HCT116 (cell line): ENCODE data around the gene KLK6. TPM values are rescaled to one million over a fixed set of nuclear protein-coding genes. Genes with fewer than 3 reads are reported as not detected.

Source experiments
- ATAC-seq: fragments of 200-7000 bp; cut with Tn5 transposase; 2 replicates; pipeline ENCODE4 v1.9.1; 2020; ENCODE audit warnings: mild to moderate bottlenecking, moderate library complexity
- BruUV-seq: library from RNA; stranded (reverse); fragments of 400-500 nt; replicated peaks from 2 replicates; lab custom pipeline; 2021; lab: Mats Ljungman, UMichigan
- CTCF ChIA-PET: fragments of 300-600 bp; sonication (Branson Sonifier 250); formaldehyde crosslinking; loops from one replicate; lab custom pipeline; 2021; ENCODE audit warnings: antibody characterized with exemption; lab: Charles Lee
- POLR2A ChIA-PET: fragments of 300-600, 350-600 bp; sonication (Branson Sonifier 250); formaldehyde crosslinking; loops from one replicate; lab custom pipeline; 2021; ENCODE audit warnings: antibody characterized with exemption; lab: Charles Lee
- RAD21 ChIA-PET, 2 experiments: fragments of 300-600 bp; sonication (Branson Sonifier 250); formaldehyde crosslinking; loops; one replicate each; lab custom pipeline; 2023; ENCODE audit warnings: low total read pairs in 2 of 2; ENCODE audit not compliant: uncharacterized antibody in 2 of 2, unreplicated experiment in 2 of 2, low non-redundant PET in 1 of 2; lab: Charles Lee
- DNase-seq: peaks from one replicate; pipeline ENCODE4 v3.0.0-alpha.2; 2010; ENCODE audit warnings: low read depth, low spot score
- H2AFZ ChIP-seq: fragments of 200-600 bp; shearing (Covaris generic), sonication (generic); 2 replicates; pipeline ENCODE4 v1.6.1; 2017; ENCODE audit warnings: low read depth, mixed run types, mixed read lengths, antibody characterized with exemption, low read length; ENCODE audit not compliant: poor library complexity, severe bottlenecking
- H3K27ac ChIP-seq: 2 replicates; pipeline ENCODE4 v1.5.1; 2012; ENCODE audit warnings: low read depth, low read length
- H3K27me3 ChIP-seq: fragments of 200-600 bp; sonication (generic); 2 replicates; pipeline ENCODE4 v1.6.1; 2016; ENCODE audit warnings: mixed run types, low read length, mixed read lengths; ENCODE audit not compliant: insufficient read depth
- H3K36me3 ChIP-seq, 2 experiments: fragments of 200-500 bp in 1 of 2; fragments of 200-600 bp in 1 of 2; sonication (Bioruptor generic) in 1 of 2; sonication (generic) in 1 of 2; 2 replicates each; pipeline versions ENCODE4 v1.5.1 to v1.6.1; 2014 to 2016; ENCODE audit warnings: low read length in 2 of 2, inconsistent platforms in 1 of 2, mixed read lengths in 1 of 2, mixed run types in 1 of 2; ENCODE audit not compliant: insufficient read depth in 2 of 2, control insufficient read depth in 1 of 2
- H3K4me1 ChIP-seq, 2 experiments: fragments of 200-600 bp in 1 of 2; sonication (generic) in 1 of 2; 2 replicates each; pipeline versions ENCODE4 v1.5.1 to v1.6.1; 2012 to 2017; ENCODE audit warnings: low read length in 2 of 2, inconsistent platforms in 1 of 2, mild to moderate bottlenecking in 1 of 2, mixed read lengths in 1 of 2, mixed run types in 1 of 2, moderate library complexity in 1 of 2; ENCODE audit not compliant: insufficient read depth in 2 of 2, control insufficient read depth in 1 of 2
- H3K4me2 ChIP-seq: fragments of 200-600 bp; sonication (generic); 2 replicates; pipeline ENCODE4 v1.6.1; 2017; ENCODE audit warnings: mixed run types, low read length, mixed read lengths
- H3K4me3 ChIP-seq, 2 experiments: fragments of 200-600 bp in 1 of 2; sonication (generic) in 1 of 2; replicated peaks in 1 of 2; 2 replicates each; pipeline ENCODE4 v1.5.1; 2011 to 2016; ENCODE audit warnings: low read length in 2 of 2, control low read depth in 1 of 2, low read depth in 1 of 2, mild to moderate bottlenecking in 1 of 2, mixed read lengths in 1 of 2, mixed run types in 1 of 2
- H3K79me2 ChIP-seq: fragments of 200-600 bp; sonication (generic); 2 replicates; pipeline ENCODE4 v1.6.1; 2017; ENCODE audit warnings: mild to moderate bottlenecking, mixed run types, low read length, moderate library complexity, mixed read lengths; ENCODE audit not compliant: insufficient read depth
- H3K9ac ChIP-seq: fragments of 200-600 bp; sonication (generic); 2 replicates; pipeline ENCODE4 v1.6.1; 2016; ENCODE audit warnings: low read length, mixed read lengths
- H3K9me2 ChIP-seq: fragments of 200-600 bp; sonication (generic), shearing (Covaris generic); 2 replicates; pipeline ENCODE4 v1.6.1; 2017; ENCODE audit warnings: mixed run types, mild to moderate bottlenecking, moderate library complexity; ENCODE audit not compliant: insufficient read depth
- H3K9me3 ChIP-seq, 2 experiments: fragments of 200-500 bp in 1 of 2; fragments of 200-600 bp in 1 of 2; sonication (Bioruptor generic) in 1 of 2; sonication (generic) in 1 of 2; 2 replicates each; pipeline ENCODE4 v1.6.1; 2014 to 2017; ENCODE audit warnings: low read length in 2 of 2, mixed read lengths in 2 of 2, inconsistent platforms in 1 of 2, low read depth in 1 of 2, mild to moderate bottlenecking in 1 of 2, mixed run types in 1 of 2, moderate library complexity in 1 of 2; ENCODE audit not compliant: control insufficient read depth in 1 of 2, insufficient read depth in 1 of 2
- H4K20me1 ChIP-seq: fragments of 200-600 bp; sonication (generic), shearing (Covaris generic); 2 replicates; pipeline ENCODE4 v1.6.1; 2017; ENCODE audit warnings: mixed run types, mild to moderate bottlenecking, moderate library complexity; ENCODE audit not compliant: insufficient read depth
- ELF1 ChIP-seq: IDR thresholded peaks from 2 replicates; pipeline ENCODE4 v1.6.1; 2012; ENCODE audit warnings: low read depth, borderline replicate concordance
- FOSL1 ChIP-seq: IDR thresholded peaks from 2 replicates; pipeline ENCODE4 v1.6.1; 2012; ENCODE audit warnings: low read depth
- JUND ChIP-seq: IDR thresholded peaks from 2 replicates; pipeline ENCODE4 v1.6.1; 2012
- POLR2A ChIP-seq: IDR thresholded peaks from 2 replicates; pipeline ENCODE4 v1.7.0; 2011; ENCODE audit warnings: borderline replicate concordance; ENCODE audit not compliant: insufficient read depth, insufficient read length; ENCODE audit errors: extremely low read depth
- POLR2AphosphoS5 ChIP-seq: IDR thresholded peaks from 2 replicates; pipeline ENCODE4 v1.6.1; 2011; ENCODE audit warnings: mild to moderate bottlenecking, low read depth, low read length, moderate library complexity
- SIN3A ChIP-seq: IDR thresholded peaks from 2 replicates; pipeline ENCODE4 v1.6.1; 2012; ENCODE audit warnings: low read depth
- SP1 ChIP-seq: IDR thresholded peaks from 2 replicates; pipeline ENCODE4 v1.6.1; 2012; ENCODE audit warnings: low read depth
- SRF ChIP-seq: IDR thresholded peaks from 2 replicates; pipeline ENCODE4 v1.6.1; 2012; ENCODE audit warnings: low read depth
- TCF7L2 ChIP-seq: IDR thresholded peaks from 2 replicates; pipeline ENCODE4 v1.7.0; 2011; ENCODE audit warnings: borderline replicate concordance, inconsistent platforms; ENCODE audit not compliant: insufficient read depth, insufficient read length; ENCODE audit errors: extremely low read depth
- ZFX ChIP-seq: fragments of 450-650 bp; IDR thresholded peaks from 2 replicates; pipeline ENCODE4 v1.6.1; 2017
- ZNF274 ChIP-seq: fragments of 200-500 bp; sonication (Bioruptor generic); IDR thresholded peaks from 2 replicates; pipeline ENCODE4 v1.6.1; 2014; ENCODE audit warnings: mild to moderate bottlenecking, low read depth, low read length, inconsistent platforms
- intact Hi-C: fragments of 100-400 bp; cut with micrococcal nuclease; formaldehyde crosslinking; loops from 2 replicates; pipeline ENCODE4 v1.10.0; 2022
- total RNA-seq: library from RNA; stranded (reverse); gene quantifications from one replicate; pipeline ENCODE4 v1.2.1, GENCODE V29; 2021; ENCODE audit not compliant: unreplicated experiment
- TF ChIP-seq, protein P1 (sequence below), 3 experiments: fragments of 200-600 bp in 1 of 3; sonication (generic) in 1 of 3; IDR thresholded peaks in 2 of 3; conservative IDR thresholded peaks in 1 of 3; 2 replicates each; pipeline ENCODE4 v1.5.1; 2012 to 2017; ENCODE audit warnings: low read depth in 2 of 3, low read length in 2 of 3, antibody characterized with exemption in 1 of 3, borderline replicate concordance in 1 of 3, control low read depth in 1 of 3, mild to moderate bottlenecking in 1 of 3, mixed read lengths in 1 of 3, mixed run types in 1 of 3, moderate library complexity in 1 of 3; ENCODE audit not compliant: insufficient read depth in 1 of 3
- TF ChIP-seq, protein P2 (sequence below): IDR thresholded peaks from 2 replicates; pipeline ENCODE4 v1.6.1; 2011; ENCODE audit warnings: mild to moderate bottlenecking, low read length, moderate library complexity; ENCODE audit not compliant: insufficient replicate concordance; ENCODE audit errors: extremely low read depth
- TF ChIP-seq, protein P3 (sequence below): IDR thresholded peaks from 2 replicates; pipeline ENCODE4 v1.6.1; 2012

KLK6 gene
- total RNA-seq, 1 experiment from 2014 or later = 40.5 TPM

DNA sequence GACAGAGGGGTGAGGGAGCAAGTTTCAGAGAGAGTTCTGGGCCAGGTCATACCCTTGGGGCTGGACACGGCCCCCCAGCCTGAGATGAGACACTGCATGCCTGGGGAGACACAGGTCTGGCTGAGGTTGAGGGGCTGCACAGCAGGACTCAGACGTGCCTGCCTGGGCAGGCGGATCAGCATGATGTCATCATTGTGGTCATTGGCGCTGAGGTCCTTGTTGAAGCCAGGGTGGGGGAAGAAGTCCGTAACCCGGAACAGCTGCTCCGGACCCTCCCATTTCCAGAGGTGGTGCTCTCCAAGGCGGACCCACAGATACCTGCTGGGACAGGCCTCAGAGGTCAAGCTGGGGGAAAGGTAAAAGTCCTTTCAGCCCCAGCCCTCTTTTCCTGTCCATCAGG lies 37.0 kb upstream of the KLK6 start:
- H3K27me3 ChIP-seq = no peaks in the 10 kb centered on the region
- no peak for DNase-seq
- H4K20me1 ChIP-seq = no peaks in the 10 kb centered on the region
- no peaks in the 10 kb centered on the region for H3K9me3 ChIP-seq
- H3K4me2 ChIP-seq = no peak overlapping the region
- no peaks in the 10 kb centered on the region for H3K36me3 ChIP-seq
- H3K27ac ChIP-seq = no peak overlapping the region
- no peak overlapping the region for H3K9ac ChIP-seq
- CTCF ChIA-PET = no interaction called here
- no peaks in the 10 kb centered on the region for H3K9me2 ChIP-seq
- no peaks in the 10 kb centered on the region for H3K79me2 ChIP-seq
- BruUV-seq = no TSS peak
- TF ChIP-seq POLR2AphosphoS5 = no peak
- TF ChIP-seq, protein P1, sequence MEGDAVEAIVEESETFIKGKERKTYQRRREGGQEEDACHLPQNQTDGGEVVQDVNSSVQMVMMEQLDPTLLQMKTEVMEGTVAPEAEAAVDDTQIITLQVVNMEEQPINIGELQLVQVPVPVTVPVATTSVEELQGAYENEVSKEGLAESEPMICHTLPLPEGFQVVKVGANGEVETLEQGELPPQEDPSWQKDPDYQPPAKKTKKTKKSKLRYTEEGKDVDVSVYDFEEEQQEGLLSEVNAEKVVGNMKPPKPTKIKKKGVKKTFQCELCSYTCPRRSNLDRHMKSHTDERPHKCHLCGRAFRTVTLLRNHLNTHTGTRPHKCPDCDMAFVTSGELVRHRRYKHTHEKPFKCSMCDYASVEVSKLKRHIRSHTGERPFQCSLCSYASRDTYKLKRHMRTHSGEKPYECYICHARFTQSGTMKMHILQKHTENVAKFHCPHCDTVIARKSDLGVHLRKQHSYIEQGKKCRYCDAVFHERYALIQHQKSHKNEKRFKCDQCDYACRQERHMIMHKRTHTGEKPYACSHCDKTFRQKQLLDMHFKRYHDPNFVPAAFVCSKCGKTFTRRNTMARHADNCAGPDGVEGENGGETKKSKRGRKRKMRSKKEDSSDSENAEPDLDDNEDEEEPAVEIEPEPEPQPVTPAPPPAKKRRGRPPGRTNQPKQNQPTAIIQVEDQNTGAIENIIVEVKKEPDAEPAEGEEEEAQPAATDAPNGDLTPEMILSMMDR (IDR thresholded peaks at IDR 0.05 in 2 of 3, conservative IDR thresholded peaks at IDR 0.05 in 1 of 3; ENCODE audit: borderline replicate concordance in 1 of 3, insufficient read depth in 1 of 3, low read depth in 2 of 3, low read length in 2 of 3) = no peak
- TF ChIP-seq SP1 = no peak
- TF ChIP-seq, protein P2, sequence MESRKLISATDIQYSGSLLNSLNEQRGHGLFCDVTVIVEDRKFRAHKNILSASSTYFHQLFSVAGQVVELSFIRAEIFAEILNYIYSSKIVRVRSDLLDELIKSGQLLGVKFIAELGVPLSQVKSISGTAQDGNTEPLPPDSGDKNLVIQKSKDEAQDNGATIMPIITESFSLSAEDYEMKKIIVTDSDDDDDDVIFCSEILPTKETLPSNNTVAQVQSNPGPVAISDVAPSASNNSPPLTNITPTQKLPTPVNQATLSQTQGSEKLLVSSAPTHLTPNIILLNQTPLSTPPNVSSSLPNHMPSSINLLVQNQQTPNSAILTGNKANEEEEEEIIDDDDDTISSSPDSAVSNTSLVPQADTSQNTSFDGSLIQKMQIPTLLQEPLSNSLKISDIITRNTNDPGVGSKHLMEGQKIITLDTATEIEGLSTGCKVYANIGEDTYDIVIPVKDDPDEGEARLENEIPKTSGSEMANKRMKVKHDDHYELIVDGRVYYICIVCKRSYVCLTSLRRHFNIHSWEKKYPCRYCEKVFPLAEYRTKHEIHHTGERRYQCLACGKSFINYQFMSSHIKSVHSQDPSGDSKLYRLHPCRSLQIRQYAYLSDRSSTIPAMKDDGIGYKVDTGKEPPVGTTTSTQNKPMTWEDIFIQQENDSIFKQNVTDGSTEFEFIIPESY = no peak
- TF ChIP-seq JUND = no peak
- no peak for TF ChIP-seq FOSL1
- TF ChIP-seq ELF1 = no peak
- TF ChIP-seq TCF7L2 = no peak
- TF ChIP-seq ZFX = no peak
- no peak for TF ChIP-seq ZNF274
- no peak for TF ChIP-seq SRF
- TF ChIP-seq, protein P3, sequence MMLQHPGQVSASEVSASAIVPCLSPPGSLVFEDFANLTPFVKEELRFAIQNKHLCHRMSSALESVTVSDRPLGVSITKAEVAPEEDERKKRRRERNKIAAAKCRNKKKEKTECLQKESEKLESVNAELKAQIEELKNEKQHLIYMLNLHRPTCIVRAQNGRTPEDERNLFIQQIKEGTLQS = no peak
- TF ChIP-seq POLR2A = no peak
- TF ChIP-seq SIN3A = no peak
- TF ChIP-seq, all 23 proteins: peak for 0
- ChIA-PET POLR2A (no interaction called here), RAD21 (no interaction called here)
- H3K4me3 ChIP-seq = no peak overlapping the region
- peaks cover 16 to 32% of the 10 kb centered on the region in 2 experiments for H3K4me1 ChIP-seq
- intact Hi-C loops = no loop called here
- H2AFZ ChIP-seq = no peak overlapping the region
- ATAC-seq = no peak
